ENCODE measurements around the gene USP17L10. TPM values are rescaled to one million over a fixed set of nuclear protein-coding genes. Genes with fewer than 3 reads are reported as not detected.
A peak's percentile ranks its signal among the peaks of the same experiment; 100 is the strongest.
"Not testable (repeated sequence)": the region's sequence is repeated elsewhere in the genome, so short reads cannot be mapped to it uniquely, and the experiment has no call there.

The USP17L10 gene
- total RNA-seq (not detected in 2 replicates), polyA plus RNA-seq (not detected in 2 replicates), polyA minus RNA-seq (ENCODE audit: low replicate concordance) (not detected in 2 replicates)
- not detected in 2 replicates for polyA plus RNA-seq (2012)

GRCh38 chr4:9210357-9210756 is at the start of gene USP17L10:
TSS of gene USP17L10 (plus strand) at chr4:9210657. CDS start at chr4:9210657, 0 bp downstream.
- H3K4me2 ChIP-seq (ENCODE audit: extremely low read depth, insufficient read depth, low read length); H3K27ac ChIP-seq (ENCODE audit: insufficient read depth, low read length); H4K20me1 ChIP-seq (ENCODE audit: control insufficient read depth, extremely low read depth, insufficient read depth, low read length); H3K36me3 ChIP-seq (ENCODE audit: control insufficient read depth, insufficient read depth, low read length); DNase-seq (ENCODE audit: low read depth in 2 of 2); H3K4me1 ChIP-seq (ENCODE audit: control insufficient read depth, extremely low read depth, insufficient read depth, low read length); H3K9me3 ChIP-seq (ENCODE audit: control insufficient read depth, insufficient read depth, low read depth, low read length); H3K79me2 ChIP-seq (ENCODE audit: control insufficient read depth, insufficient read depth, low read length); H2AFZ ChIP-seq (ENCODE audit: low read length); H3K4me3 ChIP-seq (replicated peaks in 1 of 4; ENCODE audit: control extremely low read depth in 1 of 4, insufficient read depth in 1 of 4, low read depth in 3 of 4, low read length in 4 of 4); H3K27me3 ChIP-seq (ENCODE audit: control insufficient read depth, insufficient read depth, low read length); H3K9ac ChIP-seq (ENCODE audit: insufficient read depth, low read length): not testable (repeated sequence)

DNA sequence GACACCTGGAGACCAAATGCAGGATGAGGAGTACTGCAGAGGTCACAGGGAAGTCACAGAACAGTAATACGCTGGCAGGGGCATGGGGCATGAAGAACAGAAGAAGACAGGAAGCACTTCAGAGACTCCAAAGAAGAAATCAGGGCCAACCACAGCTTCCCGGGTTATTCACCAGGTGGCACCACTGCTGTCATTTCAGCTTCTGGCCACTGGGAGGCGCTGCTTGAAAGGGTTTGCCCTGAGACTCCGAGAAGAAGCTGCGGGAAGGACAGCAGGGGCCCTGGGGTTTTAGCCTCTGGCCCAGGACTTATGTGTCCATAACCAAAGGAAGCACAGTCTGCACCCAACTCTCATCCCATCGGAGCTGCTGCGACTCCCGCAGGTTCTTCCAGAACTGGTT is 44.5 kb upstream of the USP17L10 start:
- H3K4me1 ChIP-seq (ENCODE audit: control insufficient read depth, extremely low read depth, insufficient read depth, low read length); H3K4me3 ChIP-seq (replicated peaks in 1 of 4; ENCODE audit: control extremely low read depth in 1 of 4, insufficient read depth in 1 of 4, low read depth in 3 of 4, low read length in 4 of 4); H3K4me2 ChIP-seq (ENCODE audit: extremely low read depth, insufficient read depth, low read length); H3K27ac ChIP-seq (ENCODE audit: insufficient read depth, low read length); H3K9ac ChIP-seq (ENCODE audit: insufficient read depth, low read length); H3K79me2 ChIP-seq (ENCODE audit: control insufficient read depth, insufficient read depth, low read length); H3K27me3 ChIP-seq (ENCODE audit: control insufficient read depth, insufficient read depth, low read length); H2AFZ ChIP-seq (ENCODE audit: low read length); H4K20me1 ChIP-seq (ENCODE audit: control insufficient read depth, extremely low read depth, insufficient read depth, low read length); H3K36me3 ChIP-seq (ENCODE audit: control insufficient read depth, insufficient read depth, low read length); H3K9me3 ChIP-seq (ENCODE audit: control insufficient read depth, insufficient read depth, low read depth, low read length): not testable (repeated sequence)
- TF ChIP-seq, protein P1, sequence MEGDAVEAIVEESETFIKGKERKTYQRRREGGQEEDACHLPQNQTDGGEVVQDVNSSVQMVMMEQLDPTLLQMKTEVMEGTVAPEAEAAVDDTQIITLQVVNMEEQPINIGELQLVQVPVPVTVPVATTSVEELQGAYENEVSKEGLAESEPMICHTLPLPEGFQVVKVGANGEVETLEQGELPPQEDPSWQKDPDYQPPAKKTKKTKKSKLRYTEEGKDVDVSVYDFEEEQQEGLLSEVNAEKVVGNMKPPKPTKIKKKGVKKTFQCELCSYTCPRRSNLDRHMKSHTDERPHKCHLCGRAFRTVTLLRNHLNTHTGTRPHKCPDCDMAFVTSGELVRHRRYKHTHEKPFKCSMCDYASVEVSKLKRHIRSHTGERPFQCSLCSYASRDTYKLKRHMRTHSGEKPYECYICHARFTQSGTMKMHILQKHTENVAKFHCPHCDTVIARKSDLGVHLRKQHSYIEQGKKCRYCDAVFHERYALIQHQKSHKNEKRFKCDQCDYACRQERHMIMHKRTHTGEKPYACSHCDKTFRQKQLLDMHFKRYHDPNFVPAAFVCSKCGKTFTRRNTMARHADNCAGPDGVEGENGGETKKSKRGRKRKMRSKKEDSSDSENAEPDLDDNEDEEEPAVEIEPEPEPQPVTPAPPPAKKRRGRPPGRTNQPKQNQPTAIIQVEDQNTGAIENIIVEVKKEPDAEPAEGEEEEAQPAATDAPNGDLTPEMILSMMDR (conservative IDR thresholded peaks at IDR 0.05 in 1 of 2, IDR thresholded peaks at IDR 0.05 in 1 of 2; ENCODE audit: low read depth in 1 of 2, low read length in 2 of 2) = peak; percentile 49 to 52
- DNase-seq (ENCODE audit: low read depth in 2 of 2) = peak in 1 of 2 donors; percentile 28

- H3K36me3 ChIP-seq (ENCODE audit: control insufficient read depth, insufficient read depth, low read length); H3K27me3 ChIP-seq (ENCODE audit: control insufficient read depth, insufficient read depth, low read length): not testable (repeated sequence)
Observed at GRCh38 chr4:9169791-9170459, 40.5 kb upstream of the USP17L10 start, which contains the start of gene FAM90A26. TSS of gene FAM90A26 (plus strand) at chr4:9170409. CDS start at chr4:9173173, 2,764 bp downstream.

GRCh38 chr4:9214701-9215100 is 4.2 kb downstream of the USP17L10 start:
- not testable (repeated sequence) for H3K79me2 ChIP-seq (ENCODE audit: control insufficient read depth, insufficient read depth, low read length); H3K27ac ChIP-seq (ENCODE audit: insufficient read depth, low read length); DNase-seq (ENCODE audit: low read depth in 2 of 2); H3K4me2 ChIP-seq (ENCODE audit: extremely low read depth, insufficient read depth, low read length); H3K4me3 ChIP-seq (replicated peaks in 1 of 4; ENCODE audit: control extremely low read depth in 1 of 4, insufficient read depth in 1 of 4, low read depth in 3 of 4, low read length in 4 of 4); H3K9ac ChIP-seq (ENCODE audit: insufficient read depth, low read length); H4K20me1 ChIP-seq (ENCODE audit: control insufficient read depth, extremely low read depth, insufficient read depth, low read length); H2AFZ ChIP-seq (ENCODE audit: low read length); H3K27me3 ChIP-seq (ENCODE audit: control insufficient read depth, insufficient read depth, low read length); H3K9me3 ChIP-seq (ENCODE audit: control insufficient read depth, insufficient read depth, low read depth, low read length); H3K4me1 ChIP-seq (ENCODE audit: control insufficient read depth, extremely low read depth, insufficient read depth, low read length); H3K36me3 ChIP-seq (ENCODE audit: control insufficient read depth, insufficient read depth, low read length)

More at GRCh38 chr4:9169791-9170459, 40.5 kb upstream of the USP17L10 start, which contains the start of gene FAM90A26:
- H4K20me1 ChIP-seq (ENCODE audit: control insufficient read depth, extremely low read depth, insufficient read depth, low read length); H3K27ac ChIP-seq (ENCODE audit: insufficient read depth, low read length); H2AFZ ChIP-seq (ENCODE audit: low read length); H3K9me3 ChIP-seq (ENCODE audit: control insufficient read depth, insufficient read depth, low read depth, low read length); H3K79me2 ChIP-seq (ENCODE audit: control insufficient read depth, insufficient read depth, low read length); DNase-seq (ENCODE audit: low read depth in 2 of 2); H3K9ac ChIP-seq (ENCODE audit: insufficient read depth, low read length); H3K4me1 ChIP-seq (ENCODE audit: control insufficient read depth, extremely low read depth, insufficient read depth, low read length); H3K4me3 ChIP-seq (replicated peaks in 1 of 4; ENCODE audit: control extremely low read depth in 1 of 4, insufficient read depth in 1 of 4, low read depth in 3 of 4, low read length in 4 of 4); H3K4me2 ChIP-seq (ENCODE audit: extremely low read depth, insufficient read depth, low read length): not testable (repeated sequence)

DNA sequence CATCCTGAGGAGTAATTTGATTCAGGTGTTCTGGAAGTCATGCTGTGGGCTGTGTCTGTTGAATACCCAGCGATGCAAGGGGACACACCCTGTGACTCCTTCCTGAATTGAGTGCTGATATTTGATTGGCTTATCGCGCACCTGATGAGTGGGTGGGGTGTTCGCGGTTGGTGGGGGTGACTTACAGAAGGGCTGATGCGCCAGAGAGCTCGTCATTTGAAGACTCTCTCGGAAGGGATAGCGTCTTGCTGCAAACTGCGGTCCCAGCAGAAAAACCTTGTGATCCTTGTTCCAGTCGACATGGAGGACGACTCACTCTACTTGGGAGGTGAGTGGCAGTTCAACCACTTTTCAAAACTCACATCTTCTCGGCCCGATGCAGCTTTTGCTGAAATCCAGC is 4.6 kb downstream of the USP17L10 start, which contains the start of gene USP17L11:
TSS of gene USP17L11 (plus strand) at position 301 of the 400 bp plus-strand sequence. CDS start at position 301, 0 bp downstream.
- H3K4me3 ChIP-seq (replicated peaks in 1 of 4; ENCODE audit: control extremely low read depth in 1 of 4, insufficient read depth in 1 of 4, low read depth in 3 of 4, low read length in 4 of 4); DNase-seq (ENCODE audit: low read depth in 2 of 2); H3K27ac ChIP-seq (ENCODE audit: insufficient read depth, low read length); H3K9ac ChIP-seq (ENCODE audit: insufficient read depth, low read length); H3K4me2 ChIP-seq (ENCODE audit: extremely low read depth, insufficient read depth, low read length); H3K4me1 ChIP-seq (ENCODE audit: control insufficient read depth, extremely low read depth, insufficient read depth, low read length); H3K9me3 ChIP-seq (ENCODE audit: control insufficient read depth, insufficient read depth, low read depth, low read length); H3K27me3 ChIP-seq (ENCODE audit: control insufficient read depth, insufficient read depth, low read length); H2AFZ ChIP-seq (ENCODE audit: low read length); H3K36me3 ChIP-seq (ENCODE audit: control insufficient read depth, insufficient read depth, low read length); H3K79me2 ChIP-seq (ENCODE audit: control insufficient read depth, insufficient read depth, low read length); H4K20me1 ChIP-seq (ENCODE audit: control insufficient read depth, extremely low read depth, insufficient read depth, low read length): not testable (repeated sequence)

DNA sequence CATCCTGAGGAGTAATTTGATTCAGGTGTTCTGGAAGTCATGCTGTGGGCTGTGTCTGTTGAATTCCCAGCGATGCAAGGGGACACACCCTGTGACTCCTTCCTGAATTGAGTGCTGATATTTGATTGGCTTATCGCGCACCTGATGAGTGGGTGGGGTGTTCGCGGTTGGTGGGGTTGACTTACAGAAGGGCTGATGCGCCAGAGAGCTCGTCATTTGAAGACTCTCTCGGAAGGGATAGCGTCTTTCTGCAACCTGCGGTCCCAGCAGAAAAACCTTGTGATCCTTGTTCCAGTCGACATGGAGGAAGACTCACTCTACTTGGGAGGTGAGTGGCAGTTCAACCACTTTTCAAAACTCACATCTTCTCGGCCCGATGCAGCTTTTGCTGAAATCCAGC is 9.4 kb downstream of the USP17L10 start, which contains the start of gene USP17L12:
TSS of gene USP17L12 (plus strand) at position 301 of the 400 bp plus-strand sequence. CDS start at position 301, 0 bp downstream.
- H3K4me1 ChIP-seq (ENCODE audit: control insufficient read depth, extremely low read depth, insufficient read depth, low read length); H3K4me3 ChIP-seq (replicated peaks in 1 of 4; ENCODE audit: control extremely low read depth in 1 of 4, insufficient read depth in 1 of 4, low read depth in 3 of 4, low read length in 4 of 4); H3K9me3 ChIP-seq (ENCODE audit: control insufficient read depth, insufficient read depth, low read depth, low read length); H3K36me3 ChIP-seq (ENCODE audit: control insufficient read depth, insufficient read depth, low read length); H2AFZ ChIP-seq (ENCODE audit: low read length); H3K27ac ChIP-seq (ENCODE audit: insufficient read depth, low read length); H3K79me2 ChIP-seq (ENCODE audit: control insufficient read depth, insufficient read depth, low read length); H4K20me1 ChIP-seq (ENCODE audit: control insufficient read depth, extremely low read depth, insufficient read depth, low read length); H3K9ac ChIP-seq (ENCODE audit: insufficient read depth, low read length); H3K4me2 ChIP-seq (ENCODE audit: extremely low read depth, insufficient read depth, low read length); DNase-seq (ENCODE audit: low read depth in 2 of 2); H3K27me3 ChIP-seq (ENCODE audit: control insufficient read depth, insufficient read depth, low read length): not testable (repeated sequence)

All from fibroblast of lung (primary cell).